ENCODE results near the gene ZNF280C. TPM values are rescaled to one million over a fixed set of nuclear protein-coding genes. Genes with fewer than 3 reads are reported as not detected.
A peak's percentile ranks its signal among the peaks of the same experiment; 100 is the strongest.

ZNF280C gene
- 0.83 TPM for polyA plus RNA-seq (2012; ENCODE audit: low read depth, missing spikeins)

GRCh38 chrX:130268449-130269170 is at the start of gene ZNF280C:
Gene ZNF280C (minus strand): TSS chrX:130268899. CDS start chrX:130260449, 8,450 bp downstream.
- FAIRE-seq (peak; percentile 100), DNase-seq (ENCODE audit: insufficient read length, low spot score) (peak; percentile 62)
- TF ChIP-seq PAX5 (IDR thresholded peaks at IDR 0.05; ENCODE audit: insufficient read depth, low read length, severe bottlenecking), result no peak
- no peak for TF ChIP-seq SPI1 (IDR thresholded peaks at IDR 0.05; ENCODE audit: low read depth, low read length)
- peak; percentile 93 for TF ChIP-seq POLR2AphosphoS5 (IDR thresholded peaks at IDR 0.05; ENCODE audit: low read depth, low read length)
- peak; percentile 54; the same call in 1 of the 2 replicates for TF ChIP-seq POU2F2 (IDR thresholded peaks at IDR 0.05; ENCODE audit: low read depth, low read length)
- TF ChIP-seq POLR2A (IDR thresholded peaks at IDR 0.05; ENCODE audit: low read depth, low read length), result peak; percentile 95

GRCh38 chrX:130304587-130305368 is 36.1 kb upstream of the ZNF280C start:
- FAIRE-seq, result no peak
- no peak for DNase-seq (ENCODE audit: insufficient read length, low spot score)

GRCh38 chrX:130301977-130302376 is 33.3 kb upstream of the ZNF280C start:
- TF ChIP-seq POLR2A (IDR thresholded peaks at IDR 0.05; ENCODE audit: low read depth, low read length), result no peak
- no peak for TF ChIP-seq PAX5 (IDR thresholded peaks at IDR 0.05; ENCODE audit: insufficient read depth, low read length, severe bottlenecking)
- no peak for TF ChIP-seq POU2F2 (IDR thresholded peaks at IDR 0.05; ENCODE audit: low read depth, low read length)
- TF ChIP-seq TAF1 (IDR thresholded peaks at IDR 0.05; ENCODE audit: low read depth, low read length), result no peak
- TF ChIP-seq POLR2AphosphoS5 (IDR thresholded peaks at IDR 0.05; ENCODE audit: low read depth, low read length), result no peak
- no peak for TF ChIP-seq SPI1 (IDR thresholded peaks at IDR 0.05; ENCODE audit: low read depth, low read length)
- DNase-seq (ENCODE audit: insufficient read length, low spot score) (no peak), FAIRE-seq (no peak)

More at GRCh38 chrX:130304587-130305368, 36.1 kb upstream of the ZNF280C start:
- TF ChIP-seq PAX5 (IDR thresholded peaks at IDR 0.05; ENCODE audit: insufficient read depth, low read length, severe bottlenecking) (no peak), SPI1 (IDR thresholded peaks at IDR 0.05; ENCODE audit: low read depth, low read length) (no peak), POLR2A (IDR thresholded peaks at IDR 0.05; ENCODE audit: low read depth, low read length) (no peak), TAF1 (IDR thresholded peaks at IDR 0.05; ENCODE audit: low read depth, low read length) (no peak), POLR2AphosphoS5 (IDR thresholded peaks at IDR 0.05; ENCODE audit: low read depth, low read length) (no peak), POU2F2 (IDR thresholded peaks at IDR 0.05; ENCODE audit: low read depth, low read length) (no peak)

- no peak for TF ChIP-seq TAF1 (IDR thresholded peaks at IDR 0.05; ENCODE audit: low read depth, low read length)
- TF ChIP-seq POLR2A (IDR thresholded peaks at IDR 0.05; ENCODE audit: low read depth, low read length), result no peak
- TF ChIP-seq POU2F2 (IDR thresholded peaks at IDR 0.05; ENCODE audit: low read depth, low read length), result no peak
- no peak for TF ChIP-seq SPI1 (IDR thresholded peaks at IDR 0.05; ENCODE audit: low read depth, low read length)
- FAIRE-seq, result no peak
- DNase-seq (ENCODE audit: insufficient read length, low spot score), result no peak
These were observed 32.7 kb upstream of the ZNF280C start for GRCh38 chrX:130301405-130301804.

- DNase-seq (ENCODE audit: insufficient read length, low spot score) (no peak), FAIRE-seq (no peak)
- TF ChIP-seq POLR2AphosphoS5 (IDR thresholded peaks at IDR 0.05; ENCODE audit: low read depth, low read length) (no peak), SPI1 (IDR thresholded peaks at IDR 0.05; ENCODE audit: low read depth, low read length) (no peak), TAF1 (IDR thresholded peaks at IDR 0.05; ENCODE audit: low read depth, low read length) (no peak), POLR2A (IDR thresholded peaks at IDR 0.05; ENCODE audit: low read depth, low read length) (no peak), PAX5 (IDR thresholded peaks at IDR 0.05; ENCODE audit: insufficient read depth, low read length, severe bottlenecking) (no peak)
These were observed 31.2 kb upstream of the ZNF280C start for GRCh38 chrX:130300010-130300282.

- TF ChIP-seq PAX5 (IDR thresholded peaks at IDR 0.05; ENCODE audit: insufficient read depth, low read length, severe bottlenecking) (no peak), POU2F2 (IDR thresholded peaks at IDR 0.05; ENCODE audit: low read depth, low read length) (no peak), TAF1 (IDR thresholded peaks at IDR 0.05; ENCODE audit: low read depth, low read length) (no peak), SPI1 (IDR thresholded peaks at IDR 0.05; ENCODE audit: low read depth, low read length) (no peak), POLR2A (IDR thresholded peaks at IDR 0.05; ENCODE audit: low read depth, low read length) (no peak)
- FAIRE-seq (no peak), DNase-seq (ENCODE audit: insufficient read length, low spot score) (no peak)
These were observed 30.7 kb upstream of the ZNF280C start for GRCh38 chrX:130299279-130300009.

- DNase-seq (ENCODE audit: insufficient read length, low spot score), result no peak
- no peak for FAIRE-seq
- TF ChIP-seq PAX5 (IDR thresholded peaks at IDR 0.05; ENCODE audit: insufficient read depth, low read length, severe bottlenecking) (no peak), POLR2AphosphoS5 (IDR thresholded peaks at IDR 0.05; ENCODE audit: low read depth, low read length) (no peak), POLR2A (IDR thresholded peaks at IDR 0.05; ENCODE audit: low read depth, low read length) (no peak), SPI1 (IDR thresholded peaks at IDR 0.05; ENCODE audit: low read depth, low read length) (no peak), TAF1 (IDR thresholded peaks at IDR 0.05; ENCODE audit: low read depth, low read length) (no peak)
These were observed 28.0 kb upstream of the ZNF280C start for GRCh38 chrX:130296743-130297142.

- TF ChIP-seq SPI1 (IDR thresholded peaks at IDR 0.05; ENCODE audit: low read depth, low read length), result no peak
- TF ChIP-seq TAF1 (IDR thresholded peaks at IDR 0.05; ENCODE audit: low read depth, low read length), result no peak
- no peak for TF ChIP-seq POU2F2 (IDR thresholded peaks at IDR 0.05; ENCODE audit: low read depth, low read length)
- no peak for TF ChIP-seq PAX5 (IDR thresholded peaks at IDR 0.05; ENCODE audit: insufficient read depth, low read length, severe bottlenecking)
- TF ChIP-seq POLR2AphosphoS5 (IDR thresholded peaks at IDR 0.05; ENCODE audit: low read depth, low read length), result no peak
- DNase-seq (ENCODE audit: insufficient read length, low spot score) (no peak), FAIRE-seq (no peak)
These were observed 27.6 kb upstream of the ZNF280C start for GRCh38 chrX:130296297-130296678.

Measured in GM12891 (cell line).